ENCODE data around the gene TUBA1C. TPM values are rescaled to one million over a fixed set of nuclear protein-coding genes. Genes with fewer than 3 reads are reported as not detected.

Gene TUBA1C
- total and polyA plus RNA-seq, 9 of the 15 experiments (the other 6 are each of a cell fraction or from before 2014, with no cell fraction given): 755 to 3,012 (median 914) TPM

DNA sequence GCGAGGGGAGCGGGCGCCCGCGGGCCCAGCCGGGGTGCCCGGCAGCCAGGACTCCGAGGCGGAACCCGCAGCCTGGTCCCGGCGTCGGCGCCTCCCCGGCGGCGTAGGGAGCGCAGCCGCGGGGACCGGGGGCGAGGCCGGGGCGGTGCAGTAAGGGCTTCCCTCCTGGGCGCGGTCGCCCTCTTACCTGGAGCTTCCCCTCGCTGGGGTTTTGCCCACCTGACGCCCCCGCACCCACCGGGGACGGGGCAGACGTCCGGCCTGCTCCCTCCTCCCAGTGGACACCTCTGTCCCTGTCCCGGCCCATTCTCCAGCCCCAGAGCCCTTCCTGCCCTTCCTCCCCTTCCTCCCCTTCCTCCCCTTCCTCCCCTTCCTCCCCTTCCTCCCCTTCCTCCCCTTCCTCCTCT is 413 bp upstream of the TUBA1C start (continued):
- TF ChIP-seq, protein P1, sequence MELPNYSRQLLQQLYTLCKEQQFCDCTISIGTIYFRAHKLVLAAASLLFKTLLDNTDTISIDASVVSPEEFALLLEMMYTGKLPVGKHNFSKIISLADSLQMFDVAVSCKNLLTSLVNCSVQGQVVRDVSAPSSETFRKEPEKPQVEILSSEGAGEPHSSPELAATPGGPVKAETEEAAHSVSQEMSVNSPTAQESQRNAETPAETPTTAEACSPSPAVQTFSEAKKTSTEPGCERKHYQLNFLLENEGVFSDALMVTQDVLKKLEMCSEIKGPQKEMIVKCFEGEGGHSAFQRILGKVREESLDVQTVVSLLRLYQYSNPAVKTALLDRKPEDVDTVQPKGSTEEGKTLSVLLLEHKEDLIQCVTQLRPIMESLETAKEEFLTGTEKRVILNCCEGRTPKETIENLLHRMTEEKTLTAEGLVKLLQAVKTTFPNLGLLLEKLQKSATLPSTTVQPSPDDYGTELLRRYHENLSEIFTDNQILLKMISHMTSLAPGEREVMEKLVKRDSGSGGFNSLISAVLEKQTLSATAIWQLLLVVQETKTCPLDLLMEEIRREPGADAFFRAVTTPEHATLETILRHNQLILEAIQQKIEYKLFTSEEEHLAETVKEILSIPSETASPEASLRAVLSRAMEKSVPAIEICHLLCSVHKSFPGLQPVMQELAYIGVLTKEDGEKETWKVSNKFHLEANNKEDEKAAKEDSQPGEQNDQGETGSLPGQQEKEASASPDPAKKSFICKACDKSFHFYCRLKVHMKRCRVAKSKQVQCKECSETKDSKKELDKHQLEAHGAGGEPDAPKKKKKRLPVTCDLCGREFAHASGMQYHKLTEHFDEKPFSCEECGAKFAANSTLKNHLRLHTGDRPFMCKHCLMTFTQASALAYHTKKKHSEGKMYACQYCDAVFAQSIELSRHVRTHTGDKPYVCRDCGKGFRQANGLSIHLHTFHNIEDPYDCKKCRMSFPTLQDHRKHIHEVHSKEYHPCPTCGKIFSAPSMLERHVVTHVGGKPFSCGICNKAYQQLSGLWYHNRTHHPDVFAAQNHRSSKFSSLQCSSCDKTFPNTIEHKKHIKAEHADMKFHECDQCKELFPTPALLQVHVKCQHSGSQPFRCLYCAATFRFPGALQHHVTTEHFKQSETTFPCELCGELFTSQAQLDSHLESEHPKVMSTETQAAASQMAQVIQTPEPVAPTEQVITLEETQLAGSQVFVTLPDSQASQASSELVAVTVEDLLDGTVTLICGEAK (IDR thresholded peaks at IDR 0.05): 0 out of 2 replicates have a peak, but pooled peaks have one; percentile 67
- TF ChIP-seq, protein P1 (CRISPR knock-in tag; IDR thresholded peaks at IDR 0.05): no peak
- TF ChIP-seq NR2C2 (CRISPR knock-in tag; IDR thresholded peaks at IDR 0.05) (no peak), NR2C2 (tag; IDR thresholded peaks at IDR 0.05) (peak; percentile 27; the same call in 1 of the 2 replicates), NRF1 (conservative IDR thresholded peaks at IDR 0.05 in 1 of 2, IDR thresholded peaks at IDR 0.05 in 1 of 2) (peak in 1 of 2 experiments; percentile 62; a peak in 2 of 4 replicates), MCM2 (IDR thresholded peaks at IDR 0.05; ENCODE audit: low read depth) (peak; percentile 91), RNF2 (IDR thresholded peaks at IDR 0.05) (no peak; the same call in 1 of the 2 replicates), SMAD4 (CRISPR knock-in tag; conservative IDR thresholded peaks at IDR 0.05) (peak; percentile 37; the same call in 1 of the 2 replicates), PCBP2 (IDR thresholded peaks at IDR 0.05; ENCODE audit: low read depth, low read length, poor library complexity, severe bottlenecking) (no peak), CCNT2 (IDR thresholded peaks at IDR 0.05; ENCODE audit: borderline replicate concordance, extremely low read depth, insufficient read length, low read depth, low read length) (peak; percentile 34), PHF8 (IDR thresholded peaks at IDR 0.05; ENCODE audit: borderline replicate concordance, low read length) (peak; percentile 18; the same call in 1 of the 2 replicates), TEAD1 (CRISPR knock-in tag; IDR thresholded peaks at IDR 0.05) (peak in 1 of 2 experiments; percentile 46; a peak in 2 of 4 replicates), CBFB (CRISPR knock-in tag; IDR thresholded peaks at IDR 0.05) (0 out of 2 replicates have a peak, but pooled peaks have one; percentile 5), TFAM (CRISPR knock-in tag; conservative IDR thresholded peaks at IDR 0.05) (no peak), ZNF347 (CRISPR knock-in tag; IDR thresholded peaks at IDR 0.05; ENCODE audit: low read depth) (no peak), ETV1 (tag; conservative IDR thresholded peaks at IDR 0.05; ENCODE audit: low read depth) (peak; percentile 78), ZBTB17 (CRISPR knock-in tag; IDR thresholded peaks at IDR 0.05) (0 out of 2 replicates have a peak, but pooled peaks have one; percentile 50), ZNF589 (CRISPR knock-in tag; IDR thresholded peaks at IDR 0.05; ENCODE audit: low read depth) (peak; percentile 29; the same call in 1 of the 2 replicates)

Measured in K562 (cell line).